HG03103 (cell line): ENCODE measurements around the gene TMEM43.

ENCODE experiments used
- ATAC-seq: cut with Tn5 transposase; IDR thresholded peaks from one replicate; pipeline ENCODE4 v1.9.1; 2021; ENCODE audit warnings: low read depth; ENCODE audit not compliant: unreplicated experiment

Gene TMEM43

GRCh38 chr3:14150491-14151230 is 25.8 kb downstream of the TMEM43 start:
- ATAC-seq: no peak

DNA sequence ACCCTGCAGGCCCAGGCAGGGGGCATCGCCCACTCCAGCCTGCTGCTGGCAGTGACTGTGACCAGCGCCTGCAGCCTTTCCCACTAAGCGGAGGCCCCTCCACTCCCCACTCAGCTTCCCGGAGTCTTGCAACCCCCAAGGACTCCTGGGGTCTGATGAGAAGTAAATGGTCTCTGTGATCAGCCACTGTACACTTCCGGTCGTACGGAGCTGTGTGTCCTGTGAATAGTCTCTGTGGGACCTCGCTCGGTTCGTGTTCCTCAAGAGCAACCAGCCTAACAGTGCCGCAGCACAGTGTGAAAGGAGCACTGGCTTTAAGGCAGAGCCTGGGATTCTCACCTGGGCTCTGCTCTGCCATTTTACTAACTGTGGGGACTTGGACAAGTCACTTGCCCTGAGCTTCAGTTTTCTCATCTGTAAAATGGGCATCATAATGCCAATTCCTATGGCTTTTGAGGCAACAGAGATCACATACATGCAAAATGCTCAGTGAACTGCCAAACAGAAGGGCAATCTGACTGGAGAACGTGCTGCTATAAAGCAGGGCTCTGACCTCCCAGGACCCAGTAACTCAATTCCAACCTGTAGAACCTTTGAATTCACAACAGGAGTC is 26.7 kb downstream of the TMEM43 start:
- no peak for ATAC-seq

- no peak for ATAC-seq
Observed at GRCh38 chr3:14152233-14152962, 27.5 kb downstream of the TMEM43 start.

DNA sequence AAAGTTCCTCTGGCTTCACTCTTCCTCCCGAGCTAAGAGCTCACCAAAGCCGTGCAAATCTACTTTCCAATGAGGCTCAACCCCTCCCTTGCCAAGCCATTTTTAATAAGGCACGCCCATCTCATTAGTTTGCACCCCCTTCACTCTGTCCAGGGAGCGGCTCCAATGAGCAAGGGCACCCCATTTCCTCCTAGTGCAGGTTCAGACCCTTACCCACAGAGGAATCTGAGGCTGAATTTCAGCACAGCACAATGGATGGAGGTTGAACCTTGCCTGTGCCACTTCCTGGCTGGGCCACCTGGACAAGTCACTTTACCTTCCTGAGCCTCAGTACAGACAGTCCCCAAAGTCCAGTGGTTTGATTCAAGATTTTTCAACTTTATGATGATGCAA is 28.1 kb downstream of the TMEM43 start:
- no peak for ATAC-seq

- no peak for ATAC-seq
Observed at GRCh38 chr3:14153663-14154062, 28.8 kb downstream of the TMEM43 start.

DNA sequence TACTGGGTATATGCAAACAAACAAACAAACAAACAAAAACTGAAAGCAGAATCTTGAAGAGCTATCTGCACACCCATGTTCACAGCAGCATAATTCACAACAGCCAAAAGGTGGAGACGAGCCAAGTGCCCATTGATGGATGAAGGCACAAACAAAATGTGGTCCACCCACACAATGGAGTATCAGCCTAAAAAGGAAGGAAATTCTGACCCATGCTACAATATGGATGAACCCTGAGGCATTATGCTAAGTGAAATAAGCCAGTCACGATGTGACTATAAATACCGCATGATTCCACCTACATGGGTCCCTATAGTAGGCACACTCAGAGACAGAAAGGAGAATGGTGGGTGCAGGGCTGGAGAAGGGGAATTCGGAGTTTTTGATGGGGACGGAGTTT is 29.4 kb downstream of the TMEM43 start:
- no peak for ATAC-seq

DNA sequence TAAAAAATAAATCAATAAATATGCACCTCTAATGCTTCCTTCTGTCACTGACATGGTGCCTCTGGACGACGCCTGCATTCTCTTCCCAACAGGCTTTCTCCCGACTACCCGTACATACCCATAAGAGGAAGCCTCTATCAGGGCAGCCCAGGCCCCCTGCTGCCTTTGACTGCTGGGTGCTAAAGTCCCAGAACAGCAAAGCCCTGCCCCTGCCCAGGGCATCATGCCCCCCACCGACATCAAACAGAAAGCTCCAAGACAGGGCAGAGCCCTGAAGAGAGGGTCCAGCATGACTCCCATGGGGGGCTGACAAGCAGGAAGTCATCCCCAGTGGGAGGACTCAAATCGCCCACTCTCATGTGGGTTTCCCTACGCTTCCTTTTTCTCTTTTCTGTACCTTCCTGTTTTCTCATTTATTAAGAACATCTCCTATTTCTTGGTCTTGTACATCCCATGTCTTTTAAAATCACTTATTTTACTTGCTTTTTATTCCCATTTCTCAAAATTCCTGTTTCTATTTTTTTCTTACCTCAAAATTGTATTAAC is 30.1 kb downstream of the TMEM43 start:
- no peak for ATAC-seq

GRCh38 chr3:14156201-14156600 is 31.3 kb downstream of the TMEM43 start:
- no peak for ATAC-seq

- ATAC-seq: no peak
Observed at GRCh38 chr3:14156843-14157561, 32.1 kb downstream of the TMEM43 start.

DNA sequence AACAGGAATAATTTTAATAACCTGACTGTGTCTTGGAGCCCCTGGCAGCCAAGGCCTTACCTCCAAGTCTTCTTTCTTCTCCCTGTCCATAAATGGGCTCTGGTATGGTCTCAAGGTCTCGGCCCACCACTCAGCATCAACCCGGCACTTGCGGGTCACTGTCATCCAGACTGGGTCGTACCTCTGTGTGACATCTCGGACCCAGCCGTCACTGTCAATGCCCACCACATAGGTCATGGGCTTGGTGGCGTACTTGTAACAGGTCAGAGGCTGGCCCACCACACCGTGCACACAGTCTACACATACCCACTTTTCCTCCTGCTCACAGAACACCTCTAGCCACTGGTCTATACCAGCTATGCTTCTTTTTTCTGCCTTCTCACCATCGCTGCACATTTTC is 33.1 kb downstream of the TMEM43 start:
- ATAC-seq: no peak

GRCh38 chr3:14158370-14158769 is 33.5 kb downstream of the TMEM43 start:
- no peak for ATAC-seq

- ATAC-seq: no peak
Observed at GRCh38 chr3:14159426-14159825, 34.6 kb downstream of the TMEM43 start.

- no peak for ATAC-seq
Observed at GRCh38 chr3:14161282-14161681, 36.4 kb downstream of the TMEM43 start.

- ATAC-seq: no peak
Observed at GRCh38 chr3:14162178-14162577, 37.3 kb downstream of the TMEM43 start.

- ATAC-seq: no peak
Observed at GRCh38 chr3:14166877-14167603, 42.2 kb downstream of the TMEM43 start.

DNA sequence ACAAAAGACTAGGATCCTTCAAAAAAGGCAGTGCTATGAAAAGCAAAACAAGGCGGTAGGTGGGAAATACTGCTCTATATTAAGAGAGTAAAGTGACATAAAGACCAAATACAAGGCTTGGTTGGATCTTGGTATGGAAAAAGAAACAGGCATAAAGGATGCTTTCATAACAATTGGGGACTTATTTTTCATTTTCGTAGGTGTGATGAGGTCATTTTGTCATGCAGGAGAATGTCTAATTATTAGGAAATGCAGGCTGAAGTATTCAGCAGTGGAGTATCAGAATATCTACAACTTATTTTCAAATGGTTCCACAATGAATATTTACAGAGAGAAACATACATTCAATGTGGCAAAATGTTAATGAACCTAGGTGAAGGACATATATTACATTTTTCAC is 44.6 kb downstream of the TMEM43 start:
- no peak for ATAC-seq

- no peak for ATAC-seq
Observed at GRCh38 chr3:14169871-14170270, 45.0 kb downstream of the TMEM43 start.

- no peak for ATAC-seq
Observed at GRCh38 chr3:14170531-14171159, 45.8 kb downstream of the TMEM43 start.

GRCh38 chr3:14172496-14172895 is 47.6 kb downstream of the TMEM43 start:
- ATAC-seq: no peak

- ATAC-seq: no peak
Observed at GRCh38 chr3:14174483-14174882, 49.6 kb downstream of the TMEM43 start.
